Measurements from ENCODE around the gene RGS12. TPM values are rescaled to one million over a fixed set of nuclear protein-coding genes. Genes with fewer than 3 reads are reported as not detected.
A peak's percentile ranks its signal among the peaks of the same experiment; 100 is the strongest.

Gene RGS12
- total and polyA plus RNA-seq, 7 donors: 3.0 to 21.6 (median 15.7) TPM

DNA sequence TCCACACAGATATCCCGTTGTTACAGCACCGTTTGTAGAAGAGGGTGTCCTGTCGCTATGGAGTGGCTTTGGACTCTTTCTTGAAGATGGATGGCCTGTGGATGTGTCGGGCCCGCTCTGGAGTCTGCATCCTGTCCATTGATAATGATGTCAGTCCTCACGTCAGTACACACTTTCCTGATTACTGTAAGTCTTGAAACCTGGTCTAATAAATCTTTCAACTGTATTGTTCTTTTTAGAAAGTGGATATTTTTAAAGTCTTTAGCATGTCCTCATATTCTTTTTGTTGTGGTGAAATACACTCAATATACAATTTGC, 29.0 kb upstream of the RGS12 start:
- 77 to 80% methylated on average over 6 of the region's 6 CpGs for WGBS, 2 donors
- H3K27ac ChIP-seq: no peak overlapping the region
- no peaks in the 10 kb centered on the region for H3K36me3 ChIP-seq

DNA sequence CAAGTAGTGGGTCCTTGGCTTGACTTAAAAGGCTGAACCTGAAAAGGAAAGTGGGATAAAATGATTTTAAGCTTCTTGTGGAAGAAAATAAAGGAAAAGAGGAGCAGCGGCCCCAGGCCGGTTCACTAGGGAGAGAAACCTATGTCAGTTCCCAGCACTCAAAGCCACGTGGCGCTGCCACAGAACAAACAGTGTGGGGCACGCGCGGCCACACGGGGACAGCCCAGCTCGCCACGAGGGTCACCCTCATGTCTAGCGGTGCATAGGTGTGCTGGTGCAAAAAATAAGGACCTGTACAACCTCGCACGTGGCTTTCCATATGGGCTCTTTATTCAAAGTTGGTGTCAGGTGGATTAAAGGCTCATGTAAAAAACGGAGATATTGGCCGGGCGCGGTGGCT, 26.7 kb upstream of the RGS12 start:
- WGBS, 2 donors: 94 to 95% methylated on average over 17 of the region's 17 CpGs
- Histone ChIP-seq H3K9me3 (no peaks in the 10 kb centered on the region), H3K4me3 (no peak overlapping the region), H3K36me3 (no peaks in the 10 kb centered on the region), H3K27me3 (no peaks in the 10 kb centered on the region), H3K4me1 (peaks cover 0 to 11% (median 8%) of the 10 kb centered on the region in 4 donors), H3K27ac (no peak overlapping the region)
- DNase-seq: peak; percentile 27
- intact Hi-C loops (cut with DNase I): no loop called here
- TF ChIP-seq EP300 (IDR thresholded peaks at IDR 0.05): no peak
- TF ChIP-seq POLR2AphosphoS5 (IDR thresholded peaks at IDR 0.05): no peak
- TF ChIP-seq POLR2A (IDR thresholded peaks at IDR 0.05): no peak
- TF ChIP-seq, protein P1, sequence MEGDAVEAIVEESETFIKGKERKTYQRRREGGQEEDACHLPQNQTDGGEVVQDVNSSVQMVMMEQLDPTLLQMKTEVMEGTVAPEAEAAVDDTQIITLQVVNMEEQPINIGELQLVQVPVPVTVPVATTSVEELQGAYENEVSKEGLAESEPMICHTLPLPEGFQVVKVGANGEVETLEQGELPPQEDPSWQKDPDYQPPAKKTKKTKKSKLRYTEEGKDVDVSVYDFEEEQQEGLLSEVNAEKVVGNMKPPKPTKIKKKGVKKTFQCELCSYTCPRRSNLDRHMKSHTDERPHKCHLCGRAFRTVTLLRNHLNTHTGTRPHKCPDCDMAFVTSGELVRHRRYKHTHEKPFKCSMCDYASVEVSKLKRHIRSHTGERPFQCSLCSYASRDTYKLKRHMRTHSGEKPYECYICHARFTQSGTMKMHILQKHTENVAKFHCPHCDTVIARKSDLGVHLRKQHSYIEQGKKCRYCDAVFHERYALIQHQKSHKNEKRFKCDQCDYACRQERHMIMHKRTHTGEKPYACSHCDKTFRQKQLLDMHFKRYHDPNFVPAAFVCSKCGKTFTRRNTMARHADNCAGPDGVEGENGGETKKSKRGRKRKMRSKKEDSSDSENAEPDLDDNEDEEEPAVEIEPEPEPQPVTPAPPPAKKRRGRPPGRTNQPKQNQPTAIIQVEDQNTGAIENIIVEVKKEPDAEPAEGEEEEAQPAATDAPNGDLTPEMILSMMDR (IDR thresholded peaks at IDR 0.05): no peak

More for the DNA sequence above, 29.0 kb upstream of the RGS12 start:
- no peaks in the 10 kb centered on the region for H3K27me3 ChIP-seq
- H3K4me1 ChIP-seq: no peaks in the 10 kb centered on the region
- no peak for DNase-seq
- no peaks in the 10 kb centered on the region for H3K9me3 ChIP-seq
- no peak overlapping the region for H3K4me3 ChIP-seq
- TF ChIP-seq, protein P1 (IDR thresholded peaks at IDR 0.05): no peak
- TF ChIP-seq POLR2AphosphoS5 (IDR thresholded peaks at IDR 0.05): no peak
- TF ChIP-seq POLR2A (IDR thresholded peaks at IDR 0.05): no peak
- TF ChIP-seq EP300 (IDR thresholded peaks at IDR 0.05): no peak
- intact Hi-C loops (cut with DNase I): no loop called here

DNA sequence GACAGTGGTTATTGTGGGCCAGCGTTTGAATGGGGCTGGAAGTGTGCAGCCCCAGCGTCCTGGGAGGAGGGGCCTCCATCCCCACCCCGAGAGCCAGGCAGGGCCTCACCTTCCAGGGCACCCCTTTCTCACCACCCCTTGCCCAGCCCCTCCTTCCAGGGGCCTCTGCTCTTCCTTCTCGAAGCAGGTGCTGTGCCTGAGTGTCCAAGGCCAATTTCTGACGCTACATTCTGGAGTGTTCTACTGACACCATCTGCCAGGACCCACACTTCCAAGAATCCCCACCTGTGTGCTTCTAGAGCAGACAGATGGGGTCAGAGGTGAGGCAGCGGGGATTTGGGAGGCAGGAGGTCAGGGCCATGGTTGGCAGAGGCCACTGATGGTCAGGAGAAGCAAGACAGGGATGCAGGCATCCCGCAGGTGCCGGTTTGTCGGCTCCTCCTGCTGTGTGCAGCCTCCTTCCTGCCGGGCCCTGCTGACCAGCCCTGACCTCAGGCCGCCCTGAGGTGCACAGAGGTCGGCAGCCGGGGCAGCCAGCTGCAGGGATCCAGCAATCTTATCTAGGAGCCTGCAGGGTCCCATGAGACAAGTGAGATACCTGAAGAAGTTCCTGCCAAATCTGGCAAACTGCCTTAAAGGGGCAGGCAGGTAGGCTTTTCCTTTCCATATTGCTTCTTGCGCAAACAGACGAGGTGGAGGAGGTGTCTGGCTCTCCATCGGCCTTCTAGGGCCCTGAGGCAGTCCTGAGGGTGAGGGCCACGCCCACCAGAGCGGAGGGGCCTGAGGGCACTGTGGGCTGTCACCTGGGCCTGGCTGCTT, 25.0 kb upstream of the RGS12 start:
- Histone ChIP-seq H3K27me3 (no peaks in the 10 kb centered on the region), H3K4me1 (peaks cover 0 to 11% (median 8%) of the 10 kb centered on the region in 4 donors), H3K27ac (no peak overlapping the region), H3K4me3 (no peak overlapping the region), H3K36me3 (no peaks in the 10 kb centered on the region), H3K9me3 (no peaks in the 10 kb centered on the region)
- DNase-seq: peak; percentile 43
- no peak for TF ChIP-seq POLR2AphosphoS5 (IDR thresholded peaks at IDR 0.05)
- no peak for TF ChIP-seq POLR2A (IDR thresholded peaks at IDR 0.05)
- no peak for TF ChIP-seq EP300 (IDR thresholded peaks at IDR 0.05)
- TF ChIP-seq, protein P1 (IDR thresholded peaks at IDR 0.05): no peak
- intact Hi-C loops (cut with DNase I): no loop called here
- WGBS, 2 donors: 63 to 80% methylated on average over 18 of the region's 18 CpGs

DNA sequence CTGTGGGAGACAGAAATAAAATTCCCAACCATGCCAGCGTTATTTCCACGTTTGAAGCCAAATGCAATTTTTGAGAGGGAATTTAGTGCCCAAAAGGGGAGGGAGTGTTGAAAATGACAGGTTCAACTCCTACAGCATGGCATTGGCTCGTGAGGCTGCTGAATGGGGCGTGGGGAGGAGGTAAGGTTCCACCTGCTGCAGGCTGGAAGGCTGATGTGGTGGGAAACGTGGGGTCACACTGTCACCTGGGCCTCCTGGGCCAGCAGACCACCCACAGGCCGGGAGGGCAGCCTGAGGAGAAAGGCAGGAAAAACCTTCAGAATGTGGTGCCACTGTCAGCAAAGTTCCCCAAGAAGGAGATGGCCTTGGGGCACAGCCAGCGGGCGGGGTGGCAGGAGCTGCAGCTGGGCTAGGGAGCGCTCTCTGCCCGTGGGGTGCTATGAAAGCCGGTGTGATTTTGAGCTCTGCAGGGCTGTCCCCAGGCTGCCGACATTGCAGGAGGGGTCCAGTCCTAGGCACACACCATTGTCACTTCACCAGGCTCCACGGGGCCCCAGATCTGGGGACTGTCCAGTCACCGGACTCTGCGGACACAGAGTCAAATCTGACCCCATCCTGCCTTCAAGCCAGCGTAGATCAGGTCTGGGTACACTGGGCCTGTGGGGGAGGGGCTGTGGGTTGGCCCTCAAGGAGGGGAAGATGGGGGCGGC, 24.3 kb upstream of the RGS12 start:
- TF ChIP-seq, protein P1 (IDR thresholded peaks at IDR 0.05): no peak
- TF ChIP-seq POLR2AphosphoS5 (IDR thresholded peaks at IDR 0.05) (no peak), EP300 (IDR thresholded peaks at IDR 0.05) (no peak), POLR2A (IDR thresholded peaks at IDR 0.05) (no peak)
- Histone ChIP-seq H3K4me1 (peaks cover 0 to 11% (median 8%) of the 10 kb centered on the region in 4 donors), H3K9me3 (no peaks in the 10 kb centered on the region), H3K27me3 (no peaks in the 10 kb centered on the region), H3K36me3 (no peaks in the 10 kb centered on the region), H3K27ac (no peak overlapping the region), H3K4me3 (no peak overlapping the region)
- 76 to 87% methylated on average over 17 of the region's 17 CpGs for WGBS, 2 donors
- intact Hi-C loops (cut with DNase I): no loop called here
- peak; percentile 60 for DNase-seq

Data from sigmoid colon (tissue), 7 donors.